ENCODE results near the gene AOPEP.

Gene AOPEP

GRCh38 chr9:94833802-94834201, 107.3 kb downstream of the AOPEP start (continued):
- no peak for TF ChIP-seq PRDM2 (tag by site-specific recombination; IDR thresholded peaks at IDR 0.05; ENCODE audit: borderline replicate concordance)
- no peak for TF ChIP-seq BCL6B (tag by site-specific recombination; IDR thresholded peaks at IDR 0.05)

- Histone ChIP-seq H3K4me1 (ENCODE audit: control insufficient read depth, insufficient read depth, low read length) (no peaks in the 10 kb centered on the region), H3K9me3 (ENCODE audit: control insufficient read depth, insufficient read depth, low read depth, low read length) (no peaks in the 10 kb centered on the region), H3K27ac (ENCODE audit: extremely low read depth, low read depth, low read length) (no peak overlapping the region), H3K36me3 (ENCODE audit: control insufficient read depth in 2 of 2, insufficient read depth in 1 of 2, low read length in 2 of 2) (no peaks in the 10 kb centered on the region), H3K4me3 (ENCODE audit: low read depth, low read length) (no peak overlapping the region)
- TF ChIP-seq ZNF596 (tag by site-specific recombination; IDR thresholded peaks at IDR 0.05) (no peak), ZNF280C (tag by site-specific recombination; IDR thresholded peaks at IDR 0.05) (no peak), ZFHX2 (tag by site-specific recombination; conservative IDR thresholded peaks at IDR 0.05) (no peak), ZNF138 (tag by site-specific recombination; IDR thresholded peaks at IDR 0.05; ENCODE audit: borderline replicate concordance) (no peak), ZSCAN5A (tag by site-specific recombination; IDR thresholded peaks at IDR 0.05) (no peak), ZNF394 (tag by site-specific recombination; IDR thresholded peaks at IDR 0.05; ENCODE audit: borderline replicate concordance) (no peak), ZNF169 (tag by site-specific recombination; IDR thresholded peaks at IDR 0.05) (no peak), ZNF146 (tag by site-specific recombination; IDR thresholded peaks at IDR 0.05) (no peak), ZNF701 (tag by site-specific recombination; IDR thresholded peaks at IDR 0.05) (no peak), ZNF610 (tag by site-specific recombination; IDR thresholded peaks at IDR 0.05; ENCODE audit: borderline replicate concordance) (no peak), ZSCAN30 (tag by site-specific recombination; IDR thresholded peaks at IDR 0.05) (no peak), ZNF645 (tag by site-specific recombination; IDR thresholded peaks at IDR 0.05) (no peak), ZNF214 (tag by site-specific recombination; IDR thresholded peaks at IDR 0.05; ENCODE audit: borderline replicate concordance) (no peak), ZNF580 (tag by site-specific recombination; IDR thresholded peaks at IDR 0.05) (no peak), ZNF654 (tag by site-specific recombination; IDR thresholded peaks at IDR 0.05; ENCODE audit: low read depth) (no peak)
- CTCF ChIA-PET: no interaction called here
- POLR2A ChIA-PET: no interaction called here
These were observed 110.9 kb downstream of the AOPEP start for GRCh38 chr9:94837404-94837803.

Data from HEK293 (cell line).